ENCODE data around the gene PRM3. TPM values are rescaled to one million over a fixed set of nuclear protein-coding genes. Genes with fewer than 3 reads are reported as not detected.

PRM3 gene
- total RNA-seq, 1 experiment from 2014 or later: not detected

- no peak overlapping the region for H4K8ac ChIP-seq (replicated peaks; ENCODE audit: insufficient read length, low read depth, low read length)
- no peaks in the 10 kb centered on the region for H3K27me3 ChIP-seq (ENCODE audit: insufficient read depth, low read length)
- H2BK120ac ChIP-seq (ENCODE audit: low read depth, low read length, poor library complexity, severe bottlenecking): no peak overlapping the region
- no peak overlapping the region for H2AK5ac ChIP-seq (ENCODE audit: insufficient read length, low read length)
- H4K91ac ChIP-seq (ENCODE audit: insufficient read length, low read depth, low read length): no peak overlapping the region
- H2BK12ac ChIP-seq (ENCODE audit: insufficient read length, low read depth, low read length): no peak overlapping the region
- H2BK5ac ChIP-seq (ENCODE audit: insufficient read length, low read length): no peak overlapping the region
- H3K56ac ChIP-seq (ENCODE audit: insufficient read length, low read depth, low read length): no peak overlapping the region
- peaks cover 3 to 4% (median 3%) of the 10 kb centered on the region in 3 experiments; a peak in 4 of 7 replicates for H3K36me3 Mint-ChIP-seq (ENCODE audit: insufficient read depth in 1 of 3, low read depth in 3 of 3)
- H3K4me3 Mint-ChIP-seq: peak overlapping the region in 1 of 2 experiments; percentile 60; a peak in 2 of 5 replicates
- H3K4me2 ChIP-seq (ENCODE audit: insufficient read depth, insufficient read length, low read length): peak overlapping the region; percentile 63
- no peak overlapping the region for H3T11ph ChIP-seq (ENCODE audit: low read length)
- no peaks in the 10 kb centered on the region for H4K20me1 ChIP-seq (ENCODE audit: control insufficient read depth, insufficient read depth, insufficient read length)
- no peak overlapping the region for H2BK15ac ChIP-seq (ENCODE audit: low read depth, low read length)
- peaks cover 0 to 2% of the 10 kb centered on the region in 2 experiments; a peak in 2 of 5 replicates for H3K9me3 Mint-ChIP-seq
- no peak overlapping the region for H2AFZ ChIP-seq (ENCODE audit: low read length)
- no peak for DNase-seq
- H3K4ac ChIP-seq (ENCODE audit: low read depth, low read length): no peak overlapping the region
- no CpG with 5 or more reads among the region's 9 CpGs for WGBS (ENCODE audit: extremely low coverage, insufficient read length, low lambda C conversion rate)
- H3K27ac Mint-ChIP-seq: peak overlapping the region; percentile 59 to 98 (median 86)
- no peaks in the 10 kb centered on the region for H3K23me2 ChIP-seq (ENCODE audit: insufficient read length, low read depth, low read length, poor library complexity, severe bottlenecking)
- peaks cover 49 to 52% of the 10 kb centered on the region in 2 experiments for H3K4me1 Mint-ChIP-seq
- H3K14ac ChIP-seq (ENCODE audit: insufficient read depth, low read length): no peak overlapping the region; the same call in 1 of the 2 replicates
- H3K9me3 ChIP-seq (ENCODE audit: control insufficient read depth, low read depth, low read length): no peaks in the 10 kb centered on the region
- no peak overlapping the region for H4K5ac ChIP-seq (ENCODE audit: insufficient read length, low read depth, low read length)
- H3K4me1 ChIP-seq (ENCODE audit: insufficient read depth, low read length): peaks cover 6% of the 10 kb centered on the region; the same call in 1 of the 2 replicates
- H3K9ac ChIP-seq (ENCODE audit: extremely low read depth, insufficient read length, low read length): no peak overlapping the region
- H3K27me3 Mint-ChIP-seq (ENCODE audit: low read depth): no peaks in the 10 kb centered on the region
- H3K27ac ChIP-seq (ENCODE audit: insufficient read length, low read depth, low read length): peak overlapping the region; percentile 96
- no peak overlapping the region for H3K23ac ChIP-seq (ENCODE audit: insufficient read length, low read depth, low read length)
- H2BK20ac ChIP-seq (ENCODE audit: low read depth, low read length, poor library complexity, severe bottlenecking): no peak overlapping the region
- H3K18ac ChIP-seq (ENCODE audit: insufficient read length, low read depth, low read length): no peak overlapping the region
- TF ChIP-seq, protein P1, sequence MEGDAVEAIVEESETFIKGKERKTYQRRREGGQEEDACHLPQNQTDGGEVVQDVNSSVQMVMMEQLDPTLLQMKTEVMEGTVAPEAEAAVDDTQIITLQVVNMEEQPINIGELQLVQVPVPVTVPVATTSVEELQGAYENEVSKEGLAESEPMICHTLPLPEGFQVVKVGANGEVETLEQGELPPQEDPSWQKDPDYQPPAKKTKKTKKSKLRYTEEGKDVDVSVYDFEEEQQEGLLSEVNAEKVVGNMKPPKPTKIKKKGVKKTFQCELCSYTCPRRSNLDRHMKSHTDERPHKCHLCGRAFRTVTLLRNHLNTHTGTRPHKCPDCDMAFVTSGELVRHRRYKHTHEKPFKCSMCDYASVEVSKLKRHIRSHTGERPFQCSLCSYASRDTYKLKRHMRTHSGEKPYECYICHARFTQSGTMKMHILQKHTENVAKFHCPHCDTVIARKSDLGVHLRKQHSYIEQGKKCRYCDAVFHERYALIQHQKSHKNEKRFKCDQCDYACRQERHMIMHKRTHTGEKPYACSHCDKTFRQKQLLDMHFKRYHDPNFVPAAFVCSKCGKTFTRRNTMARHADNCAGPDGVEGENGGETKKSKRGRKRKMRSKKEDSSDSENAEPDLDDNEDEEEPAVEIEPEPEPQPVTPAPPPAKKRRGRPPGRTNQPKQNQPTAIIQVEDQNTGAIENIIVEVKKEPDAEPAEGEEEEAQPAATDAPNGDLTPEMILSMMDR (conservative IDR thresholded peaks at IDR 0.05): no peak
- no peaks in the 10 kb centered on the region for H3K79me2 ChIP-seq (ENCODE audit: insufficient read depth, low read length)
- no peaks in the 10 kb centered on the region for H3K79me1 ChIP-seq (ENCODE audit: insufficient read depth, low read depth, low read length, poor library complexity, severe bottlenecking)
These were observed 40.3 kb upstream of the PRM3 start for GRCh38 chr16:11313493-11314308.

Data from H9 (cell line).